ENCODE data around the gene PCYOX1L.
A peak's percentile ranks its signal among the peaks of the same experiment; 100 is the strongest.

PCYOX1L gene

DNA sequence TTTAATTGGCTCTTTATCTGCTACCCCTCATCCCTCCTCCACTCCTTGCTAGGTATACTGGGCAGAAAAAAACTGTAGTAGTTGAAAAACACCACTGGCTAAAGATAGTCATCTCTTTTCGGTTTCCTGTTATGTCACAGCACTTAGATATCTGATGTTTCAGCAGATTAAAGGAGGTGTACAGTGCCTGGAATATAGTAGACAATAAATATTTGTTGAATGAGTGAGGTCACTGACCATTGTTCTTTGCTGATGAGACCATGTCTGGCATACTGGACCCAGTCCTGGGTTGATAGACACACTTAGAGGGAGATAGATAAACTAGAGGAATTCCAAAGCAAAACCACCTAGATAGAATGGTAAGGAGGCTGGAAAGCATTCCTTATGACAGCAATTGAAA lies 9.3 kb upstream of the PCYOX1L start:
- H3K9me3 Mint-ChIP-seq, result no peaks in the 10 kb centered on the region
- peaks cover 38 to 58% of the 10 kb centered on the region in 2 donors for H3K36me3 Mint-ChIP-seq
- H3K4me1 Mint-ChIP-seq, result peaks cover 14 to 41% of the 10 kb centered on the region in 2 donors
- no peak overlapping the region for H3K4me3 Mint-ChIP-seq
- ATAC-seq (replicated peaks), result no peak
- no peak overlapping the region for H3K27ac Mint-ChIP-seq
- H3K27me3 Mint-ChIP-seq, result no peaks in the 10 kb centered on the region
- DNase-seq, result no peak

DNA sequence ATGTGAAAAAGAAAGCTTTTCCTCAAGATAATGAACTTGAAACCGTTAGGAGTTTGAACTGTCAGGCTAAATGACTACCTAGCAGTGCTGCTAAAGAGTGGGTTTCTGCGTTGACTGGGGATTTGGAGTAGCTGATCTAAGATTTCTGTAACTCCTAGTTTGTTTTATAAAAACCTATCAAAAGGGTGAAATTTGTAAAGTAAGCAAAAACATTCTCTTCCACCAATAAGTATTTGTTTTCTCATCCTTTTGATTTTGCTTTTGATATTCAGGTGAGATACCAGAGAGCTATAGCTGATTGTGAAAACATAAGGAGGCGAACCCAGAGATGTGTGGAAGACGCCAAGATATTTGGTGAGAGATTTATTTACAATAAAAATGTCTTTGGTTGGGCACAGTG lies 8.5 kb upstream of the PCYOX1L start:
- Mint-ChIP-seq H3K4me3 (no peak overlapping the region), H3K27ac (no peak overlapping the region), H3K27me3 (no peaks in the 10 kb centered on the region), H3K9me3 (no peaks in the 10 kb centered on the region), H3K4me1 (peaks cover 9 to 32% of the 10 kb centered on the region in 2 donors), H3K36me3 (peaks cover 38 to 63% of the 10 kb centered on the region in 2 donors)
- ATAC-seq (replicated peaks), result no peak
- DNase-seq, result no peak

DNA sequence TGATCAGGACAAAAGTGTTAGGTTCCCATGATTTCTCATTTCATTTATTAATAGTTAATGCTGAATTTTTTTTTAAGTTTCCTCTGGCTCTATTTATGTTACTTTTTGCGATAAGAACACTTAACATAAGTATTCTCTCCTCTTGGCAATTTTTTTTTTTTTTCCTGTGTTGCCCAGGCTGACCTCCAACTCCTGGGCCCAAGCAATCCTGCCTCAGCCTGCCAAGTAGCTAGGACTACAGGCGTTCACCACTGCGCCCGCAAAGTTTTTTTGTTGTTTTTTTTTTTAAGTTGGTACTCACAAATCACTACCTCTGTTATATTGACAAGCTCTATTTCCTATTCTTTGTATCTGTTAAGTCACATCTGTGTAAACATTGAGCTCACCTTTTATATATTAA lies 5.7 kb upstream of the PCYOX1L start:
- DNase-seq, result no peak
- no peaks in the 10 kb centered on the region for H3K9me3 Mint-ChIP-seq
- no peaks in the 10 kb centered on the region for H3K27me3 Mint-ChIP-seq
- peaks cover 7 to 14% of the 10 kb centered on the region in 2 donors for H3K4me1 Mint-ChIP-seq
- ATAC-seq (replicated peaks), result no peak
- H3K4me3 Mint-ChIP-seq, result no peak overlapping the region
- peaks cover 36 to 71% of the 10 kb centered on the region in 2 donors for H3K36me3 Mint-ChIP-seq
- no peak overlapping the region for H3K27ac Mint-ChIP-seq

DNA sequence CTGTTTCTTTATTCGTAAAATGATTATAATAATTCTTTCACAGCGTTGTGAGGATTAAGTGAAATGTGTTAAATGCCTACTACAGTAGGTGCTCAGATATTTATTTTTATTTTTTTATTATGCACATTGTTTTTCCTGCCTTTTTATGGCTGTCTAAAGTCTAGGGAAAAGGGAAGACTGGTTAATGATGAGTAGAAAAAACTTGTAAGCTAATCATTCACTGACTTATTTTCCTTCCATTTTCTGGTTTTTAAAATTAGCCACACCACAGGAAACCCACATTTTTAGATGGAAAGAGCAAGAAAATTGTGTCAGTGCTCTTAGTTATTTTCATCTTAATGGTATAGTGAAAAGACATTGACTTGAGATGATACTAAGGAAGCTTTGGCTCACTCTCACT lies 3.9 kb upstream of the PCYOX1L start:
- Mint-ChIP-seq H3K4me3 (no peak overlapping the region), H3K9me3 (no peaks in the 10 kb centered on the region), H3K27me3 (no peaks in the 10 kb centered on the region), H3K36me3 (peaks cover 31 to 61% of the 10 kb centered on the region in 2 donors), H3K27ac (no peak overlapping the region), H3K4me1 (peaks cover 9 to 24% of the 10 kb centered on the region in 2 donors)
- DNase-seq (no peak), ATAC-seq (replicated peaks) (no peak)

DNA sequence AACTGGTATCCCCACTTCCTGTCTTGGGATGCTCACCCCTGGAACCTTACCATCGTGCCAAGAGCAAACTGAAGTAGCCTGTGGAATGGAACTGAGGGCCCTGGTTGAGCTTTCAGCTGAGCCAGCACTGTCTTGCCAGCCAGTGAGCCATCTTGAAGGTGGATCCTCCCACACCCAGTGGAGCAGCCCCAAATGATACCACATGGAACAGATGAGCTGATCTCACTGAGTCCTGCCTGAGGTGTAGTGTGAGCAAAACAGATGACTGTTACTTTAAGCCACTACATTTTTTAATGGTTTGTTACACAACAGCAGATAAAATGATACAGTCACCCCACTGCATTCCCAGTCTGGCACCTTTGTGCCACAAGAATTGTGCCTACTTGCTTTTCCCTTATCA lies 2.2 kb upstream of the PCYOX1L start:
- H3K4me1 Mint-ChIP-seq, result peaks cover 17 to 30% of the 10 kb centered on the region in 2 donors
- H3K36me3 Mint-ChIP-seq, result peaks cover 20 to 48% of the 10 kb centered on the region in 2 donors

DNA sequence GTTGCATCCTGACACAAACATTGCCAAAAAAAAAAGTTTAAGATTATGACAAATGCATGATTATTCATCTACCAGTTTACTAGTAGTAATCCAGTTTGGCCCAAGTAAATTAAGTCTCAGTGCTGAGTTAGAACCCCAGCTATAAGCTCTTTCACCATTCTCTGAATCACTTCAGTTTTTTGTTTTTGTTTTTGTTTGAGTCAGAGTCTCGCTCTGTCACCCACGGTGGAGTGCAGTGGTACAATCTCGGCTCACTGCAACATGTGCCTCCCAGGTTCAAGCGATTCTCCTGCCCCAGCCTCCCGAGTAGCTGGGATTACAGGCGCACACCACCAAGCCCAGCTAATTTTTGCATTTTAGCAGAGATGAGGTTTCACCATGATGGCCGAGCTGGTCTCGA lies 1.5 kb upstream of the PCYOX1L start:
- H3K4me3 Mint-ChIP-seq, result no peak overlapping the region
- peaks cover 17 to 30% of the 10 kb centered on the region in 2 donors for H3K4me1 Mint-ChIP-seq
- H3K9me3 Mint-ChIP-seq, result no peaks in the 10 kb centered on the region
- DNase-seq (no peak), ATAC-seq (replicated peaks) (no peak)
- no peaks in the 10 kb centered on the region for H3K27me3 Mint-ChIP-seq
- H3K27ac Mint-ChIP-seq, result no peak overlapping the region
- peaks cover 16 to 43% of the 10 kb centered on the region in 2 donors for H3K36me3 Mint-ChIP-seq

More for the DNA sequence above, 2.2 kb upstream of the PCYOX1L start:
- Mint-ChIP-seq H3K27ac (no peak overlapping the region), H3K4me3 (no peak overlapping the region), H3K9me3 (no peaks in the 10 kb centered on the region), H3K27me3 (no peaks in the 10 kb centered on the region)
- ATAC-seq (replicated peaks) (no peak), DNase-seq (no peak)

DNA sequence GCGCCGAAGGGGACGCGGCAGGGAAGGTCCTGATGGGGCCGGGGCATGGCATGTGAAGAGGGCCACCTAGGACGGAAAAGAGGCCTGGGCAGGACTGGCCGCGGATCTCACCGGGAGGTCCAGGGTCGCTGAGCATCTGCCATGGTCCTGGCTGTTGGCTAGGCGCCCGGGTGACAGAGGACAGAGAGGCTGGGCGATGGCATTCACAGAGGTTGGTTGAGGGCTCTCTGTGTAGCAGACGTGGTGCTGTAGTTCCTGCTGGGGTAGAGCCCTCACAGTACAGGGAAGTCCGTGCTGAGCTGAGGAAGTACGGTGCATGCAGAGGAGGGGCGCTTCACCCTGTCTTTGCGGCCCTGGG lies 427 bp downstream of the PCYOX1L start:
- Mint-ChIP-seq H3K27ac (peak overlapping the region; percentile 95), H3K27me3 (no peaks in the 10 kb centered on the region), H3K36me3 (peaks cover 8 to 31% of the 10 kb centered on the region in 2 donors), H3K4me1 (peaks cover 17 to 24% of the 10 kb centered on the region in 2 donors), H3K4me3 (peak overlapping the region; percentile 92 to 96), H3K9me3 (no peaks in the 10 kb centered on the region)
- ATAC-seq (replicated peaks) (peak; percentile 47 to 48), DNase-seq (peak; percentile 7)

DNA sequence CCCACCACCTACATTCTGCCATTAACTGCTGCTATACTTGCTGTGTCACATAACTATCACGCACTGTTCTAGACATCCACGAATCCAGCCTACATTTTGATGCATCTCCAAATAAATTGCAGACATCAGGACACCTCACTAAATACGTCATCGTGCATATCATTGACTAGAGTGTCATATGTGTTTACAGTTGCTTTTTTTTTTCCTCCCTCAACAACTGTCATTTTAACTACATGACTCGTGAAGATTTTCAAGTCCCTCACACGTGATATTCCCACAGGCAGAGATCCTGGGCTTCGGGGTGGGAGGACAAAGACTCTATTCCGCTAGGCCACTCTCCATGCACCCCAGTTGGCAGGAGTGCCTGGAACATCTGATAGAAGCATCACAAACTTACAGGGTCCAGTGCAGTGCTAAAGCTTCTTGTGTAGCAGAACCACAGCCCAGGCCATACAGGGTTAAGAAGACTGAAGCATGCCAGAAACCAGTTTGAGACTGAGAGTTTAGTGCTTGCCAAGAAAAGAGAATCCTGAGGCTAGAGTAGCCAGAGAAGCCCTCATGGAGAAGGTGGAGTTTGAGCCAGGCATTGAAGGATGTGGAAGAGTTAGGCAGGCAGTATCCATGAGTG lies 1.1 kb downstream of the PCYOX1L start:
- Mint-ChIP-seq H3K27me3 (no peaks in the 10 kb centered on the region), H3K9me3 (no peaks in the 10 kb centered on the region), H3K4me1 (peaks cover 17 to 24% of the 10 kb centered on the region in 2 donors), H3K4me3 (peak overlapping the region; percentile 92 to 96), H3K27ac (no peak overlapping the region), H3K36me3 (peaks cover 6 to 29% of the 10 kb centered on the region in 2 donors)
- DNase-seq, result no peak
- no peak for ATAC-seq (replicated peaks)

DNA sequence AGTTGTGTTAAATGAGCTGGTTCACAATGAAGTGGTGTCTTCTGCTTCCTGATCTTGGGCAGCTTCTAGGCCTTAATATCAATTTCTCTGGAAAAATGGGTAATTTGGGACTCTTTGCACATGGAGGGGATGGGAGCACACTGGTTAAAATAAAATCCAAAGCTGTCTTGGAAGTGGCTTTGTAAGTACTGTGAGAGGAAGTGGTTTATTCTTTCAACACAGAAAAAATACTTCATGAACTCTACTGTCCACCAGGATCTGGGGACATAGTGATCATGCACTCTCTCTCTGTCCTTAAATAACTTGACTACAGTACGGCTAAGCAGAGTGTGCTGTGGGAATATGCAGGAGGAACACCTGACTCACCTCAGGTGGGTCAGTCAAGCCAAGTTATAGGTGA lies 2.4 kb downstream of the PCYOX1L start:
- Mint-ChIP-seq H3K27ac (no peak overlapping the region), H3K27me3 (no peaks in the 10 kb centered on the region), H3K9me3 (no peaks in the 10 kb centered on the region), H3K36me3 (peaks cover 9 to 29% of the 10 kb centered on the region in 2 donors), H3K4me3 (no peak overlapping the region), H3K4me1 (peaks cover 15 to 24% of the 10 kb centered on the region in 2 donors)
- no peak for ATAC-seq (replicated peaks)
- no peak for DNase-seq

DNA sequence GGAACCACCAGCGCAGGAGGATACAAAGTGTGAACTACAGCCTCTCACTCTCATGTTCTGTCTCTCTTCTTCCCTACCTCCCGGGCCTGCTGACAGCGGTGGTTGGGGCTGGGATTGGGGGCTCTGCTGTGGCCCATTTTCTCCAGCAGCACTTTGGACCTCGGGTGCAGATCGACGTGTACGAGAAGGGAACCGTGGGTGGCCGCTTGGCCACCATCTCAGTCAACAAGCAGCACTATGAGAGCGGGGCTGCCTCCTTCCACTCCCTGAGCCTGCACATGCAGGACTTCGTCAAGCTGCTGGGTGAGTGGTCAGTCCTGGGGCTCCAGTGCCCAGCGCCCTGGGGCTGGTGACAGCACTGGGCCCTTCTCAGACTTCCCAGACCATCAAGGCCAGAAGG lies 4.7 kb downstream of the PCYOX1L start:
- DNase-seq (no peak), ATAC-seq (replicated peaks) (no peak)
- H3K9me3 Mint-ChIP-seq, result no peaks in the 10 kb centered on the region
- H3K27ac Mint-ChIP-seq, result peak overlapping the region; percentile 38
- peaks cover 19 to 23% of the 10 kb centered on the region in 2 donors for H3K4me1 Mint-ChIP-seq
- peaks cover 13 to 33% of the 10 kb centered on the region in 2 donors for H3K36me3 Mint-ChIP-seq
- no peak overlapping the region for H3K4me3 Mint-ChIP-seq
- no peaks in the 10 kb centered on the region for H3K27me3 Mint-ChIP-seq

DNA sequence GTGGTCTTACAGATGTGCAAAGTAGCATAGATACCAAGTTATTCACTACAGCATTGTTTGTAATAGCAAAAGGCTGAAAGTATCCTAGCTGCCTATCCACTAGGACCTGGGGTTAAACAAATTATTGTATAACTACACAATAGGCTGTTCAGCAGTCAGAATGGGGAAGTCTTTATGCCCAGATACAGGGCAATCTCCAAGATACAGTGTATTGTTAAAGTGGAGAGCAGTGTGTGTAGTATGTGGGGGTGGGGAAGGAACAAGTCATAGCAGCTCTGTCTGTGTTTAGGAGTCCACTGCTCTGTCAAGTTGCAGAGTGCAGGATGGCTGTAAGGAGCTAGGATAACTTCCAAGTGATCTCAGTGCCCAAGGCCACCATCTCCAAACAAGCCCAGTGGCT lies 5.5 kb downstream of the PCYOX1L start:
- ATAC-seq (replicated peaks) (no peak), DNase-seq (no peak)
- H3K27me3 Mint-ChIP-seq, result no peaks in the 10 kb centered on the region
- H3K4me1 Mint-ChIP-seq, result peaks cover 17 to 23% of the 10 kb centered on the region in 2 donors
- H3K4me3 Mint-ChIP-seq, result no peak overlapping the region
- no peak overlapping the region for H3K27ac Mint-ChIP-seq
- H3K9me3 Mint-ChIP-seq, result no peaks in the 10 kb centered on the region
- peaks cover 18 to 42% of the 10 kb centered on the region in 2 donors for H3K36me3 Mint-ChIP-seq

DNA sequence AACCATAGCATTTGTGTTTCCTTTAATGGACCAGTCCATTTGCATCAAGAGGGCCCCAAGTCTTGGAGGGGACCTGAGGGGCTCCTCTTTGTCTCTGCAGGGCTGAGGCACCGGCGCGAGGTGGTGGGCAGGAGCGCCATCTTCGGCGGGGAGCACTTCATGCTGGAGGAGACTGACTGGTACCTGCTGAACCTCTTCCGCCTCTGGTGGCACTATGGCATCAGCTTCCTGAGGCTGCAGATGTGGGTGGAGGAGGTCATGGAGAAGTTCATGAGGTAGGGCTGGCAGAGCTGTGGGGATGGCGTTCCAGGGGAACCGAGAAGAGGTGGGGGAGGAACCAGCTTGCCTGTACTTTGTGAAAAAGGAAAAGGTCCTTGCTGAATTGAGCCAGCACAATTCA lies 6.1 kb downstream of the PCYOX1L start:
- no peak for DNase-seq
- no peak for ATAC-seq (replicated peaks)
- no peak overlapping the region for H3K27ac Mint-ChIP-seq
- peaks cover 21 to 43% of the 10 kb centered on the region in 2 donors for H3K36me3 Mint-ChIP-seq
- H3K4me1 Mint-ChIP-seq, result peaks cover 13 to 17% of the 10 kb centered on the region in 2 donors
- H3K27me3 Mint-ChIP-seq, result no peaks in the 10 kb centered on the region
- H3K9me3 Mint-ChIP-seq, result no peaks in the 10 kb centered on the region
- no peak overlapping the region for H3K4me3 Mint-ChIP-seq

DNA sequence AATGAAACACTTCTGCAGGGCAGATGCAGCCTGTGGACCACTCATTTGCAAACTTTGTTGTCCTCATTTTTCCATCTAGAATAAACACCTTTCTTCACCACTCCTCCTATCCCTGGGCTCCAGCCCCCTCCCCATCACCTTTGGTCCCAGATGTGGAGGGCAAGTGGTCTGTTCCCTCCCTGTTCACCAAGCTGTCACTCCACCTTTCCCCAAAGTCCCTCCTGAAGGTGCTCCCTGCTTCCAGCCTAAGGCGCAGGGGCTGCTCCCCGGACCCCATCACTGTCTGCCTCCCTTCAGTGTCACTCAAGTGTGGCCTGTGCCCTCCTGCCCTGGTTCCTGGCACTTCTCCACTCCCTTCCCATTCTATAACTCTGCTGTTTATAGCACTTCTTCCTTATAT lies 6.9 kb downstream of the PCYOX1L start:
- peaks cover 21 to 43% of the 10 kb centered on the region in 2 donors for H3K36me3 Mint-ChIP-seq
- H3K4me3 Mint-ChIP-seq, result no peak overlapping the region
- H3K4me1 Mint-ChIP-seq, result peaks cover 8 to 12% of the 10 kb centered on the region in 2 donors
- no peaks in the 10 kb centered on the region for H3K27me3 Mint-ChIP-seq
- ATAC-seq (replicated peaks) (no peak), DNase-seq (no peak)
- H3K9me3 Mint-ChIP-seq, result no peaks in the 10 kb centered on the region
- H3K27ac Mint-ChIP-seq, result no peak overlapping the region

DNA sequence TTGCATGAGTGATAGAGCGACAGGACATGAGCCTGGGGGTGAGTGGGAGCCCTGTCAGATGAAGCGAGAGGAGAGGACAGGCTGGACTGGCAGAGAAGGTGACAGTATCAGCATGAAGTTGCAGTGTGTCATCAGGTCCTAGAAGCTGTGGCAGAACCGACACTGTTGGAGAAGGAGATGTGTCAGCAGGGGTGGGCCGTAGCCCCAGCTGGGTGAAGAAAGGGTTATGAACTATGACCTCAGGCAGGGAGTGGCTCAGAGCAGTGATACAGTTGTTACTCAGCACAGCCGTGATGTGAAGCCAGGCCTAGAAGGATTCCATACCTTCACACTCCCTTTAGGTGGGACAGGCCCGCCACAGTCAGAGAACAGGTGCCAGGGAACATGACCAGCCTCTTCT lies 7.6 kb downstream of the PCYOX1L start:
- Mint-ChIP-seq H3K4me1 (peaks cover 5 to 12% of the 10 kb centered on the region in 2 donors), H3K27me3 (no peaks in the 10 kb centered on the region), H3K9me3 (no peaks in the 10 kb centered on the region), H3K4me3 (no peak overlapping the region), H3K36me3 (peaks cover 18 to 40% of the 10 kb centered on the region in 2 donors), H3K27ac (no peak overlapping the region)
- DNase-seq (no peak), ATAC-seq (replicated peaks) (no peak)

DNA sequence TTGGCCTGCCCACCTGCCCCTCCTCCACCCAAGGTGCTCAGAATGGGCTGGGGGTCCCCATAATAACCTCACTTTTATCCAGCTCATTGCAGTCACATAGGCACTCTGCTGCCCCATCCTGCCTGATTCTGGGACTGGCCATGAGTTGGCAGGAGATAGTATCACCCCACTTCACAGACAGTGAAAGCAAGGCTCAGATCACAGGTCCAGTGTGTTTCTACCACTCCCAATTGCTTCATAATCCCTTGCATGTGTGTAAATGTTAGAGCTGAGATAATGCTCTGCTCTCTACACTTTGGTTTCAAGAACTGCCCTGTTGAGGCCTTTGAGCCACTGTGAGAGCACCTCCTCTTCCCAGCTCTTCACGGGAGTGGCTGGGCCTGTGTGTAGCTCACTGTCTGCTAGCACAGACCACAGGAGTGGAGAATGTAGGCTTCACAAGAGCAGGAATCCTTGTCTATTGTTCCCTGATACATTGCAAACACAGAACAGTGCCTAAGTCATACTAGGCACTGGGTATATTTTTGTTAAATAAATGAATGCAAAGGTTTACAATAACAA lies 8.4 kb downstream of the PCYOX1L start:
- Mint-ChIP-seq H3K27me3 (no peaks in the 10 kb centered on the region), H3K9me3 (no peaks in the 10 kb centered on the region), H3K4me1 (peaks cover 5 to 15% of the 10 kb centered on the region in 2 donors), H3K27ac (no peak overlapping the region), H3K36me3 (peaks cover 18 to 40% of the 10 kb centered on the region in 2 donors), H3K4me3 (no peak overlapping the region)
- no peak for DNase-seq
- ATAC-seq (replicated peaks), result no peak
